ENCODE measurements around the gene HINT3.
"Not testable (repeated sequence)": the region's sequence is repeated elsewhere in the genome, so short reads cannot be mapped to it uniquely, and the experiment has no call there.

Gene HINT3

GRCh38 chr6:125956506-125957390, at the start of gene HINT3:
HINT3 (plus strand) TSS chr6:125956770; CDS start chr6:125956978, 208 bp downstream.
- FAIRE-seq, result peak; percentile 36

- FAIRE-seq, result no peak
These were observed 46.0 kb upstream of the HINT3 start for GRCh38 chr6:125910527-125910926.

GRCh38 chr6:125911051-125911451, 45.5 kb upstream of the HINT3 start:
- FAIRE-seq, result not testable (repeated sequence)

- FAIRE-seq, result not testable (repeated sequence)
These were observed 44.1 kb upstream of the HINT3 start for GRCh38 chr6:125912430-125912829.

GRCh38 chr6:125913145-125913544, 43.4 kb upstream of the HINT3 start:
- no peak for FAIRE-seq

GRCh38 chr6:125913864-125914351, 42.7 kb upstream of the HINT3 start:
- FAIRE-seq, result no peak

- no peak for FAIRE-seq
These were observed 38.3 kb upstream of the HINT3 start for GRCh38 chr6:125918230-125918629.

GRCh38 chr6:125918681-125919566, 37.6 kb upstream of the HINT3 start:
- FAIRE-seq, result no peak

GRCh38 chr6:125919618-125920017, 37.0 kb upstream of the HINT3 start:
- FAIRE-seq, result no peak

- no peak for FAIRE-seq
These were observed 34.2 kb upstream of the HINT3 start for GRCh38 chr6:125922322-125922860.

GRCh38 chr6:125923366-125923877, 33.1 kb upstream of the HINT3 start:
- no peak for FAIRE-seq

- FAIRE-seq, result no peak
These were observed 32.4 kb upstream of the HINT3 start for GRCh38 chr6:125924169-125924568.

GRCh38 chr6:125924697-125925358, 31.7 kb upstream of the HINT3 start:
- no peak for FAIRE-seq

GRCh38 chr6:125926711-125927110, 29.9 kb upstream of the HINT3 start:
- no peak for FAIRE-seq

- no peak for FAIRE-seq
These were observed 28.8 kb upstream of the HINT3 start for GRCh38 chr6:125927761-125928160.

GRCh38 chr6:125930765-125931418, 25.7 kb upstream of the HINT3 start:
- no peak for FAIRE-seq

- no peak for FAIRE-seq
These were observed 24.7 kb upstream of the HINT3 start for GRCh38 chr6:125931733-125932450.

- no peak for FAIRE-seq
These were observed 24.1 kb upstream of the HINT3 start for GRCh38 chr6:125932451-125932795.

- not testable (repeated sequence) for FAIRE-seq
These were observed 21.1 kb upstream of the HINT3 start for GRCh38 chr6:125935520-125935919.

GRCh38 chr6:125939026-125939425, 17.5 kb upstream of the HINT3 start:
- FAIRE-seq, result no peak

- no peak for FAIRE-seq
These were observed 16.8 kb upstream of the HINT3 start for GRCh38 chr6:125939791-125940190.

All from islet of Langerhans (tissue), 1 donor.